H1 (cell line): ENCODE results near the gene MRPS5. TPM values are rescaled to one million over a fixed set of nuclear protein-coding genes. Genes with fewer than 3 reads are reported as not detected.

Source experiments
- ASH2L ChIP-seq: fragments of 200-600, 300-600 bp; sonication (generic); IDR thresholded peaks from one replicate; pipeline ENCODE4 v1.7.1; 2017; ENCODE audit warnings: low read length
- GTF2F1 ChIP-seq: IDR thresholded peaks from 2 replicates; pipeline ENCODE4 v1.6.1; 2012; ENCODE audit warnings: low read depth, low read length, improper control_type of control experiment, borderline replicate concordance
- KDM5A ChIP-seq: fragments of 200-600 bp; IDR thresholded peaks from 2 replicates; pipeline ENCODE4 v1.7.1; 2012; ENCODE audit warnings: mild to moderate bottlenecking, low read length, inconsistent platforms, mixed read lengths
- SP1 ChIP-seq: IDR thresholded peaks from 2 replicates; pipeline ENCODE4 v1.6.1; 2011; ENCODE audit warnings: low read depth, low read length
- polyA plus RNA-seq, 7 experiments: library from polyadenylated mRNA; depleted of rRNA in 3 of 7; stranded (reverse) in 5 of 7; unstranded in 2 of 7; fragments of >200 nt in 5 of 7; fragments of 200-250 nt in 2 of 7; gene quantifications; 1 replicate in 5 of 7; 2 replicates in 1 of 7; 4 replicates in 1 of 7; pipeline versions ENCODE4 v1.2.1 to v1.2.3, GENCODE V29; 2011 to 2013; ENCODE audit warnings: missing spikeins in 2 of 7, mixed read lengths in 2 of 7
- total RNA-seq: library from RNA; stranded (reverse); fragmentation: NEBNext Ultra II Directional; extraction: Animal tissue kit (Norgen Biotek cat#: 25700); gene quantifications from 2 replicates; pipeline ENCODE4 v1.2.1, GENCODE V29; 2021

Gene MRPS5
- total and polyA plus RNA-seq, 2 of the 8 experiments (the other 6 are each of a cell fraction or from before 2014, with no cell fraction given): 36.7 to 53.0 TPM

- TF ChIP-seq SP1 (no peak), GTF2F1 (no peak), ASH2L (no peak), KDM5A (no peak)
These were observed 68.7 kb downstream of the MRPS5 start (continued) for GRCh38 chr2:95052804-95053479.
